Dermis microvascular lymphatic vessel endothelial cell (primary cell): ENCODE results near the gene CLDN16. TPM values are rescaled to one million over a fixed set of nuclear protein-coding genes. Genes with fewer than 3 reads are reported as not detected.

Source experiments
- DNase-seq, 2 donors: peaks; one replicate each; pipeline versions ENCODE4 v3.0.0 to v3.0.0-alpha.2; 2010; ENCODE audit warnings: low read depth in 2 of 2
- total RNA-seq: library from RNA; depleted of rRNA; stranded (reverse); fragments of >200 nt; gene quantifications from 2 replicates; pipeline ENCODE4 v1.2.1, GENCODE V29; 2014

Gene CLDN16
- total RNA-seq, 1 donor from 2014 or later = not detected

DNA sequence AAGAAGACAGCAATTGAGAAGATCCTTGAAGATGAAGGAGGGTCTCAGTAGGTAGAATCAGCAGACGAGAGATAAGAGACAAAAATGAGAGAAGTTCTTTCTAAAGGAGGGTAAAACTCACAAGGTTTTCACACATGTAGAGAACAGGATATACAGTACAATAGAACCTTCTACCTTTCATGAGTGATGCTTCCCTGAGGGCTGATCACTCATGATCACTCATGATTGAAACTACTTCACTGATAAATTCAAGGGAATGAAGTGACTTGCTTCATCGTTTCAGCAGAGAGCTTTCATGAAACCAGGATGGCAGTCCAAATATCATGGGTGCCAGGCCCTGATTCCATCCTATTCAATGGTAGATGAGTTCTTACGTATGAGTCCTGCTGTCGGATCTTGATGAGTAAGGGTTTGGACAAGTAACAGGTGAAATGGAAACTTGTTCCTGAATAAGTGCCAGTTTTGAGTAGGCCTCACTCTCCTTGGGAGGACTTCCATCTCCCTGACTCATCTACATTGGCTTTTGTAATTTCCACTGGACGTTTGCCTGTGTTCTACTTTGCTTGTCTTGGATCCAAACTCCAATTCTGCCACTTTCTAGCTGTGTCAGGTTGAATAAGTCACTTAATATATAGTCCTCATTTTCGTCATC, 9.6 kb upstream of the CLDN16 start:
- DNase-seq = no peak

GRCh38 chr3:190380184-190380583, 7.8 kb upstream of the CLDN16 start:
- no peak for DNase-seq

DNA sequence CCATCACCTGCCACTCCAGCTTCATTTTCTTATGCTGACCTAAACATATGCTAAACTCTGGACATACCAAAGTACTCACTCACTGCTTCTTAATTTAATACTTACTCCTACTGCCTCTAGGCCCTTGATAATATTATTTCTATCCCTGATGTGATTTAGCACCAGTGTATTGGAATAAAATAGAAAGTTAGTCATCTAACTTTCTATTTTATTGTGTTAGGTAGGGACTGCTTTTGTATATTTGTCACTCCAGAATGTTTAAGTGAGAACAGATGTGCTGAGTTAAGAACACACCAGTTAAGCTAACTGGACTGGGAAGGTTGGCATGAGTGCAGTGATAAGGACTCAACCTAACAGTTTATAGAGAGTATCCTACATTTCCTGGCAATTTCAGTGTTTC, 6.5 kb upstream of the CLDN16 start:
- no peak for DNase-seq

GRCh38 chr3:190382082-190382481, 5.9 kb upstream of the CLDN16 start:
- DNase-seq = no peak

DNA sequence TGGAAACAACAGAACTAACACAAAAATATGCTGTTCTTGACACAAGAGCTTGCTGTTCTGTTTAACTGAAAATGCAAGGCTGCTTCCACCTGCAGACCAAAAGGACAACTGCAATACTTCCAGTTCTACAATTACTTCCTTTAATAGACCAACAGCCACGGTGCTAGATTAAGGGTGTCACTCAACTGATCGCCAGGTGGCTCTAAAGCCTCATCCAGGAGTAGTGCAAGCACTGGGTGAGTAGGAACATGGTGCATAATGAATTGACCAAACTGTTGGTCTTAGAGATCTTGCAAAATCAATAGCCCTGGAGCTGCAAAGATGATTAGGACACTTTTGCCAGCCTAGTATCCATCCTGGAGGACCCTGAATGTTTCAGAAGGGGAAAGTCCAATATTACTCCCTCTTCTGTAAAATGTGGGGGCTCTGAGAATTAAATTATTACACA, 3.6 kb upstream of the CLDN16 start:
- DNase-seq = peak; percentile 79 to 84

- DNase-seq = peak; percentile 91 to 97
These were observed 2.0 kb upstream of the CLDN16 start for GRCh38 chr3:190385731-190386688.

GRCh38 chr3:190388703-190389102, 740 bp downstream of the CLDN16 start:
- no peak for DNase-seq

- no peak for DNase-seq
These were observed 8.0 kb downstream of the CLDN16 start for GRCh38 chr3:190396001-190396400.

DNA sequence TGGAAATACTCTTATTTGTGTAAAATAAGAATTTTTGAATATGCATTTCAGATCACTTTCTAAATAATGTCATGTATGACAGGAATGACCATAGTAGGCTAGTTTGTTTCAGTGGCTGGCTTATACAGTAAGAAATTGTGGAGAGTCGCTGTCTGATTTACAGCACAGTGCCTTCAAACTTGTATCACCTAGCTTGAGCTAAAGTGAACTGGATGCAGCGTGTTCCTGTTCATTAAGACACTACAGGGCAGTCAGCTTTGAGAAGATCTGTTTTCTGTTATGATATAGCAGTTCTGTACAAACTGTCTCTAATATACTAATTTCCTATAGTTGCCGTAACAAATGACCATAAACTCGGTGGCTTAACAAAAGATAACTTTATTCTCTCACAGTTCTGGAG, 9.9 kb downstream of the CLDN16 start:
- no peak for DNase-seq

DNA sequence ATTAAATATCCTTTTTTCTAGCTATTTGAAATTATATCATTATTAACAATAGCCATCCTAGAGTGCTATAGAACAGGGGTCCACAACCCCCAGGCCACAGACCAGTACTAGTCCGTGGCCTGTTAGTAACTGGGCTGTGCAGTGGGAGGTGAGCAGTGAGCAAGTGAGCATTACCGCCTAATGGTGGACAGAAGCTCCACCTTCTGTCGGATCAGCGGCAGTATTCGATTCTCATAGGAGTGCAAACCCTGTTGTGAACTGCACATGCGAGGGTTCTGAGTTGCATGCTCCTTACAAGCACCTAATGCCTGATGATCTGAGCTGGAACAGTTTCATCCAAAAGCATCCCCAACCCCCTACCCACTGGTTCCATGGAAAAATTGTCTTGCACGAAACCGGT, 11.7 kb downstream of the CLDN16 start:
- no peak for DNase-seq

GRCh38 chr3:190401963-190402362, 14.0 kb downstream of the CLDN16 start:
- DNase-seq = peak; percentile 40 to 88

DNA sequence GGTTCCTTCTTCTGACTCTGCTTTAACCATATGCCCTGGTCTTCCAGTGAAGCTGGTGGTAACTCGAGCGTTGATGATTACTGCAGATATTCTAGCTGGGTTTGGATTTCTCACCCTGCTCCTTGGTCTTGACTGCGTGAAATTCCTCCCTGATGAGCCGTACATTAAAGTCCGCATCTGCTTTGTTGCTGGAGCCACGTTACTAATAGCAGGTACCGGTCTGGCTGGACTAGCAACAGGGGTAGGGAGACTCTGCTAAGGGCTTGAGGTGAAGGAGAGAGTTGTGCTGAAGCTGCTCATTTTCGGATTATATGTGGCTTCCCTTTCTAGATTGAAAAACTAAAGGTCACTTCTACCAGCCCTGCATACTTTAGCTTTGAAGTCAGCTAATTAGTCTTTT, 16.8 kb downstream of the CLDN16 start:
- DNase-seq = no peak

GRCh38 chr3:190414297-190414696, 26.3 kb downstream of the CLDN16 start:
- no peak for DNase-seq

GRCh38 chr3:190424108-190424477, 36.1 kb downstream of the CLDN16 start:
- no peak for DNase-seq

DNA sequence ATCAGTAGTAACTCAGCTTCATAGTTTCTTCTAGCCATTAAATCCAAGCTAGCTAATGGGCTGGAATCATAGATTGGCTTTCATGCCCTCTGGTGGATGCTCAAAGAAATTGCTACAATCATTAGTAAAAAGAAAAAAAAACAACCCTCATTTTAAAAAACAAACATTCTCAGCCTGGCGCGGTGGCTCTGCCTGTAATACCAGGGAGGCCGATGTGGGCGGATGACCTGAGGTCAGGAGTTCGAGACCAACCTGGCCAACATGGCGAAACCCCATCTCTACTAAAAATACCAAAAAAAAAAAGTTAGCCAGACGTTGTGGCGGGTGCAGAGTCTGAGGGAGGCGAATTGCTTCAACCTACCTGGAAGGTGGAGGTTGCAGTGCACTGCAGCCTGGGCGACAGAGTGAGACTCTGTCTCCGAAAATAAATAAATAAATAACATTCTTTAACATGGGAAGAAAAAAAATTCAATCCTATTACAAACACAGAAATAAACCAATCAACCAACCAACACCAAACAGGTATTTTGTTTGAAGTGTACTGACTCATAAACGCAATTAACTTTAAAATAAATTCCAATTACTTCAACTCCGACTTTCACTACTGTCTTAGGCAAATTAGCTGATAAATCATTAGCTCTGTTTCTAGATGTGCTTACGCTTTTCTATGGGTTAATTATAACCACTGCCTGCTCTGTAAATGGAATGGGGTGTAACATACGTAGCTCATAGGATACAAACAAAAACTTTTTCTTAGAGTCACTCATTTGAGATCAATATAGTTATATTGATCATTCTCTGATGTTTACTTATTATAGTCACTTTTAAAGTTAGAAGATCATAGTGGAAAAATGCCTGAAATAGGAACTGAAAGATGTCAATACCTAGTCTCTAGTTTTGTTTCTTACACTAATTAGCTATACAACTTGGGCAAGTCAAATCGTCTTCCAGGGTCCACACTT, 36.8 kb downstream of the CLDN16 start:
- DNase-seq = peak; percentile 60 to 82

GRCh38 chr3:190425833-190426232, 37.9 kb downstream of the CLDN16 start:
- DNase-seq = no peak

DNA sequence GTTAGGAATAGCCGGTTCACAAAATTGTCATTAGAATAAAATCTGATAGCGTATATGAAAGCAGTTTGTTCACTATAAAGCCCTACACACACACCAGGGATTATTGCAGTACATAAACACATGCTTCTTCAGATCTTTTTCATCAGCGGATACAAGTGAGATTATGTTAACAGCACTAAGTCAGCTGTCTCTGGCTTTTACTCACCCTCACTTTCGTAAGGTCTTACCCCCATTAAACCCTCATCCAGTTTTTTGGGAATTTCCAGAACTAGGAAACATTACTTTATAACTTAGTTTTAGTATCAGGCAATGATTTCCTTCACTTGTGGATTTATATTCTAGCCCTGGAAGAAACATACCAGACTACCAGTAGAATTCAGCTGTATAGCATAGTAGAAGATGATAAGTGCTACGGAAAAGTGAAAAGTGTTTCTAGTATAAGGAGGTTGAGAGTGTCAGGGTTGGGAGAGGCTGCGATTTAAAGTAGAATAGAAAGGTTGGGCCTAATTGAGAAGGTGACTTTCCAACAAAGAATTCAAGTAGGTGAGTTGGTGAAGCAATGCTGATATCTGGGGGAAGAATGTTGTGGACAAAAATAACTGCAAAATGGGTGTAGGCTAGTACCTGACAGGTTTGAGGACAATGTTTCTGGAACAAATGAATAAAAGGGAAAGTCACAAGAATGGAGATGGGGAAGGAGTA, 39.0 kb downstream of the CLDN16 start:
- DNase-seq = no peak

DNA sequence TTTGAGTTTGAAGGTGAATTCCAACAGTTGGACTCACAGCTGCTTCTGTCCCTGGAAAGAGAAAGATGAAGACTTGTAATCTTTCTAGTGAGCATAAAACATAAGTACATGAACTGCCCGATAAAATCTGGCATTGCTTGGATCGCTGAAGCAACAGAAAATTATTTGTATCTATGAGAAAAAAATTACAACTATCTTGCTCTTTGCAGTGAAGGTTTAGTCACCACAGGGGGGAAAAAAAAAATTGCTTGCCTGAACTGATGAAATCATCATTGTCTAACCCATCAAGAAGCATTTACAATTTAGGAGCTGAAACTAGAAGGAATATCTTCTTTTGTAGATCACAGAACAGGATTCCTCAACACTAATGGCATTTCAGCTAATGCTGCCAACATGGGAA, 41.7 kb downstream of the CLDN16 start:
- no peak for DNase-seq

- DNase-seq = no peak
These were observed 42.9 kb downstream of the CLDN16 start for GRCh38 chr3:190430906-190431305.

- peak in 1 of 2 donors; percentile 21 for DNase-seq
These were observed 44.3 kb downstream of the CLDN16 start for GRCh38 chr3:190432216-190432615.

DNA sequence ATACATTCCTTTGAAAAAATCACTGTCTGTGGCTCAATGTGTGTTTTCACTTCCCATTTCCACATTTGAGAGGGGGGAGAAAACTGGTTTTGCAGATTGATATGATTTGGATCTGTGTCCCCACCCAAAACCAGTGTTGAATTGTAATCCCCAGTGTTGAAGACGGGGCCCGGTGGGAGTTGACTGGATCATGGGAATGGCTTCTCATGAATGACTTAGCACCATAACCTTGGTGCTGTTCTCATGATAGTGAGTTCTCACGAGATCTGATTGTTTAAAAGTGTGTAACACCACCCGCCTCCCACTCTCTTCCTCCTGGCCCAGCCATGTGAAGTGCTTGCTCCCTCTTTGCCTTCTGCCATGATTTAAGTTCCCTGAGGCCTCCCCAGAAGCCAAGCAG, 45.7 kb downstream of the CLDN16 start:
- DNase-seq = no peak
